Rectal smooth muscle tissue (tissue), 1 donor: ENCODE measurements around the gene RBM14.
"Not testable (repeated sequence)": the region's sequence is repeated elsewhere in the genome, so short reads cannot be mapped to it uniquely, and the experiment has no call there.

Experiments
- H3K27ac ChIP-seq: one replicate; pipeline ENCODE4 v1.7.0; 2013; ENCODE audit warnings: low read depth, low read length, inconsistent platforms
- H3K27me3 ChIP-seq: one replicate; pipeline ENCODE4 v1.7.0; 2013; ENCODE audit warnings: low read length; ENCODE audit not compliant: control insufficient read depth, insufficient read depth
- H3K36me3 ChIP-seq: one replicate; pipeline ENCODE4 v1.7.0; 2013; ENCODE audit warnings: low read length; ENCODE audit not compliant: control insufficient read depth, insufficient read depth
- H3K4me1 ChIP-seq: one replicate; pipeline ENCODE4 v1.7.0; 2013; ENCODE audit warnings: low read length; ENCODE audit not compliant: control insufficient read depth, insufficient read depth
- H3K4me3 ChIP-seq: one replicate; pipeline ENCODE4 v1.7.0; 2013; ENCODE audit warnings: low read length
- H3K9ac ChIP-seq: one replicate; pipeline ENCODE4 v1.7.0; 2013; ENCODE audit warnings: low read length

The RBM14 gene

GRCh38 chr11:66626926-66627325 lies 10.5 kb downstream of the RBM14 start:
- Histone ChIP-seq H3K27ac (no peak overlapping the region), H3K9ac (no peak overlapping the region), H3K4me3 (no peak overlapping the region), H3K27me3 (no peaks in the 10 kb centered on the region), H3K36me3 (peaks cover 54% of the 10 kb centered on the region), H3K4me1 (peaks cover 28% of the 10 kb centered on the region)

GRCh38 chr11:66628061-66628603 lies 11.7 kb downstream of the RBM14 start:
- peaks cover 54% of the 10 kb centered on the region for H3K36me3 ChIP-seq
- H3K4me1 ChIP-seq: peaks cover 21% of the 10 kb centered on the region
- no peak overlapping the region for H3K9ac ChIP-seq
- no peak overlapping the region for H3K4me3 ChIP-seq
- no peak overlapping the region for H3K27ac ChIP-seq
- H3K27me3 ChIP-seq: no peaks in the 10 kb centered on the region

GRCh38 chr11:66629356-66629755 lies 12.9 kb downstream of the RBM14 start:
- Histone ChIP-seq H3K36me3 (peaks cover 53% of the 10 kb centered on the region), H3K27me3 (no peaks in the 10 kb centered on the region), H3K27ac (no peak overlapping the region), H3K4me3 (no peak overlapping the region), H3K9ac (no peak overlapping the region), H3K4me1 (peaks cover 9% of the 10 kb centered on the region)

- no peak overlapping the region for H3K4me3 ChIP-seq
- no peaks in the 10 kb centered on the region for H3K27me3 ChIP-seq
- H3K27ac ChIP-seq: no peak overlapping the region
- H3K9ac ChIP-seq: no peak overlapping the region
- H3K36me3 ChIP-seq: peaks cover 28% of the 10 kb centered on the region
- peaks cover 4% of the 10 kb centered on the region for H3K4me1 ChIP-seq
Observed at GRCh38 chr11:66631883-66632282, 15.5 kb downstream of the RBM14 start.

GRCh38 chr11:66632952-66633351 lies 16.5 kb downstream of the RBM14 start:
- peaks cover 11% of the 10 kb centered on the region for H3K4me1 ChIP-seq
- no peak overlapping the region for H3K27ac ChIP-seq
- peaks cover 18% of the 10 kb centered on the region for H3K36me3 ChIP-seq
- no peak overlapping the region for H3K9ac ChIP-seq
- no peak overlapping the region for H3K4me3 ChIP-seq
- H3K27me3 ChIP-seq: no peaks in the 10 kb centered on the region

- H3K36me3 ChIP-seq: peaks cover 15% of the 10 kb centered on the region
- H3K4me3 ChIP-seq: no peak overlapping the region
- peak overlapping the region; percentile 14 for H3K27ac ChIP-seq
- no peaks in the 10 kb centered on the region for H3K27me3 ChIP-seq
- no peak overlapping the region for H3K9ac ChIP-seq
- peaks cover 28% of the 10 kb centered on the region for H3K4me1 ChIP-seq
Observed at GRCh38 chr11:66636411-66636810, 20.0 kb downstream of the RBM14 start.

- Histone ChIP-seq H3K4me3 (peak overlapping the region; percentile 91), H3K4me1 (peaks cover 37% of the 10 kb centered on the region), H3K27ac (peak overlapping the region; percentile 73), H3K9ac (peak overlapping the region; percentile 68), H3K36me3 (peaks cover 21% of the 10 kb centered on the region), H3K27me3 (no peaks in the 10 kb centered on the region)
Observed at GRCh38 chr11:66637557-66638176, 21.2 kb downstream of the RBM14 start.

- no peaks in the 10 kb centered on the region for H3K27me3 ChIP-seq
- peaks cover 38% of the 10 kb centered on the region for H3K4me1 ChIP-seq
- peak within 1 kb of the TSS; percentile 99 for H3K4me3 ChIP-seq
- H3K36me3 ChIP-seq: peaks cover 23% of the 10 kb centered on the region
- peak within 1 kb of the TSS; percentile 94 for H3K27ac ChIP-seq
- peak within 1 kb of the TSS; percentile 100 for H3K9ac ChIP-seq
Observed at GRCh38 chr11:66638177-66639065, 22.0 kb downstream of the RBM14 start, which contains the start of gene RBM4. TSS of gene RBM4 (plus strand) at chr11:66638703. CDS start at chr11:66639712, 1,009 bp downstream.

- Histone ChIP-seq H3K9ac (peak overlapping the region; percentile 100), H3K27ac (peak overlapping the region; percentile 94), H3K4me1 (peaks cover 44% of the 10 kb centered on the region), H3K27me3 (no peaks in the 10 kb centered on the region), H3K4me3 (peak overlapping the region; percentile 99), H3K36me3 (peaks cover 28% of the 10 kb centered on the region)
Observed at GRCh38 chr11:66639066-66639813, 22.8 kb downstream of the RBM14 start.

- H3K27ac ChIP-seq, H3K9ac ChIP-seq, H3K27me3 ChIP-seq: not testable (repeated sequence)
- peak overlapping the region; percentile 99 for H3K4me3 ChIP-seq
- H3K4me1 ChIP-seq: peaks cover 49% of the 10 kb centered on the region
- H3K36me3 ChIP-seq: peaks cover 27% of the 10 kb centered on the region
Observed at GRCh38 chr11:66639814-66640340, 23.4 kb downstream of the RBM14 start.

- Histone ChIP-seq H3K36me3 (peaks cover 33% of the 10 kb centered on the region), H3K4me1 (peaks cover 55% of the 10 kb centered on the region), H3K9ac (no peak overlapping the region), H3K27me3 (no peaks in the 10 kb centered on the region), H3K27ac (no peak overlapping the region), H3K4me3 (peak overlapping the region; percentile 51)
Observed at GRCh38 chr11:66641834-66642233, 25.4 kb downstream of the RBM14 start.
